ENCODE measurements around the gene SCARF2.
"Not testable (repeated sequence)": the region's sequence is repeated elsewhere in the genome, so short reads cannot be mapped to it uniquely, and the experiment has no call there.

- TF ChIP-seq POLR2A (IDR thresholded peaks at IDR 0.05), result not testable (repeated sequence)
- TF ChIP-seq, protein P1, sequence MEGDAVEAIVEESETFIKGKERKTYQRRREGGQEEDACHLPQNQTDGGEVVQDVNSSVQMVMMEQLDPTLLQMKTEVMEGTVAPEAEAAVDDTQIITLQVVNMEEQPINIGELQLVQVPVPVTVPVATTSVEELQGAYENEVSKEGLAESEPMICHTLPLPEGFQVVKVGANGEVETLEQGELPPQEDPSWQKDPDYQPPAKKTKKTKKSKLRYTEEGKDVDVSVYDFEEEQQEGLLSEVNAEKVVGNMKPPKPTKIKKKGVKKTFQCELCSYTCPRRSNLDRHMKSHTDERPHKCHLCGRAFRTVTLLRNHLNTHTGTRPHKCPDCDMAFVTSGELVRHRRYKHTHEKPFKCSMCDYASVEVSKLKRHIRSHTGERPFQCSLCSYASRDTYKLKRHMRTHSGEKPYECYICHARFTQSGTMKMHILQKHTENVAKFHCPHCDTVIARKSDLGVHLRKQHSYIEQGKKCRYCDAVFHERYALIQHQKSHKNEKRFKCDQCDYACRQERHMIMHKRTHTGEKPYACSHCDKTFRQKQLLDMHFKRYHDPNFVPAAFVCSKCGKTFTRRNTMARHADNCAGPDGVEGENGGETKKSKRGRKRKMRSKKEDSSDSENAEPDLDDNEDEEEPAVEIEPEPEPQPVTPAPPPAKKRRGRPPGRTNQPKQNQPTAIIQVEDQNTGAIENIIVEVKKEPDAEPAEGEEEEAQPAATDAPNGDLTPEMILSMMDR (IDR thresholded peaks at IDR 0.05), result not testable (repeated sequence)
Observed at GRCh38 chr22:20376281-20376680, 61.3 kb downstream of the SCARF2 start.

All from testis (tissue), 2 donors.